SK-N-MC (cell line): ENCODE measurements around the gene HNRNPDL.

Experiments used
- DNase-seq: peaks from one replicate; pipeline ENCODE4 v3.0.0-alpha.2; 2011; ENCODE audit warnings: low read depth, low spot score
- H3K27ac ChIP-seq: fragments of 200-600 bp; sonication (generic); 2 replicates; pipeline ENCODE4 v1.5.1; 2016; ENCODE audit warnings: mixed run types
- H3K36me3 ChIP-seq: fragments of 200-600 bp; sonication (generic); 2 replicates; pipeline ENCODE4 v1.6.1; 2017; ENCODE audit warnings: antibody characterized with exemption, low read length, mixed read lengths; ENCODE audit not compliant: insufficient read depth
- H3K4me3 ChIP-seq: fragments of 200-600 bp; sonication (generic); 2 replicates; pipeline ENCODE4 v1.5.1; 2016
- H3K9ac ChIP-seq: fragments of 200-600 bp; sonication (generic); 2 replicates; pipeline ENCODE4 v1.8.0; 2017; ENCODE audit warnings: mixed run types, mixed read lengths; ENCODE audit not compliant: insufficient read length
- H3K9me3 ChIP-seq: fragments of 200-600 bp; sonication (generic); 2 replicates; pipeline ENCODE4 v1.6.1; 2017; ENCODE audit warnings: low read depth, mild to moderate bottlenecking, antibody characterized with exemption, low read length, moderate library complexity, mixed read lengths
- EZH2 ChIP-seq: fragments of 200-600 bp; sonication (generic); IDR thresholded peaks from one replicate; pipeline ENCODE4 v1.6.1; 2017; ENCODE audit warnings: antibody characterized with exemption
- FOXP2 ChIP-seq: optimal IDR thresholded peaks from 2 replicates; pipeline ENCODE3; 2011; ENCODE audit warnings: mild to moderate bottlenecking, moderate library complexity; ENCODE audit not compliant: insufficient read depth; ENCODE audit errors: extremely low read length, control extremely low read depth
- POLR2AphosphoS5 ChIP-seq: IDR thresholded peaks from 2 replicates; pipeline ENCODE4 v1.6.1; 2012; ENCODE audit warnings: mild to moderate bottlenecking, low read depth, low read length, borderline replicate concordance

HNRNPDL gene

DNA sequence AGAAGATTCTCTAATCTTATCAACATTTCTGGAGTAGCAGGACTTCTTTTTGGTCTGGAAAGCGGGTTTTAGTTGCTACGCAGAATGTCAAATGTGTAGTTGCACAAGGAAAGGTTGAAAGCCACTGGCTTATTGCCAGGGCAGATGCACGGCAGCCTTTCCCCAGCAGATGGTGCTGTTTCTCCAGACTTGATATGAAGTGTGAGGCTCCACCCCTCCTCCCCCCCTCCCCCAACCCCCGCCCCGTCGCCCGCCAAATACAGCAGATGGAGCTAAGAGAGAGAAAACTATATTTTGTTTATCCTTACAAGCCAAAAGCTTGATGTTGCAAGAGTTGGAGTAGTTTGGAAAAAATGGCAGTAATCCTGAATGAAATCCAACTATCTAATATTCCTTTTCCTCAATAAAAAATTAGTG, 32.2 kb upstream of the HNRNPDL start:
- H3K9me3 ChIP-seq, result no peaks in the 10 kb centered on the region
- H3K4me3 ChIP-seq, result no peak overlapping the region
- no peak overlapping the region for H3K9ac ChIP-seq
- peak; percentile 85 for DNase-seq
- TF ChIP-seq FOXP2, result peak; percentile 72
- TF ChIP-seq POLR2AphosphoS5, result peak; percentile 28; the same call in 1 of the 2 replicates
- no peak for TF ChIP-seq EZH2
- H3K36me3 ChIP-seq, result peaks cover 67% of the 10 kb centered on the region
- peak overlapping the region; percentile 61 for H3K27ac ChIP-seq

DNA sequence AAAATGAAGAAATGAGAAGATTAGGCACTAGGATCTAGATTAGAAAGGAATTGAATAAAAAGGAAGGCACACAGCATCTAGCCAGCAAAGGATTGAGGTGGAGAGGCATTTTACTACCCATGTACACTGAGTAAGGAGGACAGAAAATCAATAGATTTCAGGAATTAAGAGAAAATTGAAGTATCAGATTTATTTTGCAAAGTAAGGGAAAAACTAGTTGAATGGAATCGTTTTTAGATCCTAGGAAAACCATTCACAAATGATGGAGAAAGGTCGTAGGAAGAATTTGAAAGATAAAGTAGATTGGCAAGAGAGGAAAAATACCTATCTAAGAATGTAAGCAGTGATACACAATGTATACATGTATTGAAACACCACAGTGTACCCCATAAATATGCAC, 31.4 kb upstream of the HNRNPDL start:
- TF ChIP-seq EZH2 (no peak), FOXP2 (no peak), POLR2AphosphoS5 (no peak)
- Histone ChIP-seq H3K27ac (peak overlapping the region; percentile 61), H3K9ac (no peak overlapping the region), H3K4me3 (no peak overlapping the region), H3K36me3 (peaks cover 67% of the 10 kb centered on the region), H3K9me3 (no peaks in the 10 kb centered on the region)
- no peak for DNase-seq

DNA sequence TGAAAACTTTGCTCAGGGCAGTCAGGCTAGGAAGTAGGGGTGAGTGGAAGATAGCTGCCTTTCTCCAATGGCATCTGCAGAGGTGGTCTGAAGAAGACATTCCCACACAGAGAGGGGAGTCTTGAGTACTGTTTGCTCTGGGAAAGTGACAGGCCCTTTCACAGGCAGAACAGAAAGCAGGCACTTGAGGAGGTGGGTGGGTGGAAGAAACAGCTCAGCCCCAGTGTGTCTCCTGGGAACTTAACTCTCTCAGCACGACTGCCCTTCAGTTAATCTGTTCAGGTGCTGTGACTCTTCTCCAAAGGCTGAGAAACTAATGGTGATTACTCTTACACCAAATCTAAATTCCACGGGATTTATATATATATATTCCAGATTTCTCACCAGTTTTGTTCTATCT, 28.5 kb upstream of the HNRNPDL start:
- Histone ChIP-seq H3K36me3 (peaks cover 82% of the 10 kb centered on the region), H3K4me3 (no peak overlapping the region), H3K9me3 (no peaks in the 10 kb centered on the region), H3K27ac (no peak overlapping the region), H3K9ac (no peak overlapping the region)
- DNase-seq, result no peak
- no peak for TF ChIP-seq FOXP2
- no peak for TF ChIP-seq EZH2
- TF ChIP-seq POLR2AphosphoS5, result no peak

DNA sequence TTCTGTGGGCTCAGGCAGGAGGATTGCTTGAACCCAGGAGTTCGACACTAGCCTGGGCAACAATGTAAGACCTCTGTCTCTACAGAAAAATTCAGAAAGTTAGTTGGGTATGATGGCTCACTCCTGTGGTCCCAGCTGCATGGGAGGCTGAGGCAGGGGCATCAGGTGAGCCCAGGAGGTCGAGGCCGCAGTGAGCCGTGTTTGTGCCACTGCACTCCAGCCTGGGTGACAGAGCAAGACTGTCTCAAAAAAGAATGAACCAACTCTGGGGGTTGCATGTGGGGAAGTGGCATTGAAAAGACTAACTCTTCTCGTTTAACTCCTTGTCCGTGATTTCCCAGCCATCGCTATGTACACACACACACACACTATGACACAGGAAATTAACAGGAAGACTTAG, 27.0 kb upstream of the HNRNPDL start:
- no peak for DNase-seq
- Histone ChIP-seq H3K36me3 (peaks cover 84% of the 10 kb centered on the region), H3K4me3 (no peak overlapping the region), H3K9ac (no peak overlapping the region), H3K27ac (no peak overlapping the region), H3K9me3 (no peaks in the 10 kb centered on the region)
- TF ChIP-seq EZH2, result no peak
- no peak for TF ChIP-seq POLR2AphosphoS5
- TF ChIP-seq FOXP2, result no peak

DNA sequence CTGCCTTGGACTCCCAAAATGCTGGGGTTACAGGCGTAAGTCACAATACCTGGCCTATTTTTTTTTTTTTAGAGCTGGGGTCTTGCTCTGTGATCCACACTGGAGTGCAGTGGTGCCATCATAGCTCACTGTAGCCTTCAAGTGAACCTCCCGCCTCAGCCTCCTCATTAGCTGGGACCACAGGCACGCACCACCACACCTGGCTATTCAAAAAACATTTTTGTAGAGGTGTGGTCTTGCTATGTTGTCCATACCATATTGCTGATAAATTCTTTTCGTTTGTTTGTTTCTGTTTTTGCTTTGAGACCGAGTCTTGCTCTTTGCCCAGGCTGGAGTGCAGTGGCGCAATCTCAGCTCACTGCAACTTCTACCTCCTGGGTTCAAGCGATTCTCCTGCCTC, 21.8 kb upstream of the HNRNPDL start:
- no peak for DNase-seq
- no peaks in the 10 kb centered on the region for H3K9me3 ChIP-seq
- no peak overlapping the region for H3K27ac ChIP-seq
- H3K4me3 ChIP-seq, result no peak overlapping the region
- TF ChIP-seq EZH2 (no peak), POLR2AphosphoS5 (no peak), FOXP2 (no peak)
- H3K36me3 ChIP-seq, result peaks cover 85% of the 10 kb centered on the region
- no peak overlapping the region for H3K9ac ChIP-seq

DNA sequence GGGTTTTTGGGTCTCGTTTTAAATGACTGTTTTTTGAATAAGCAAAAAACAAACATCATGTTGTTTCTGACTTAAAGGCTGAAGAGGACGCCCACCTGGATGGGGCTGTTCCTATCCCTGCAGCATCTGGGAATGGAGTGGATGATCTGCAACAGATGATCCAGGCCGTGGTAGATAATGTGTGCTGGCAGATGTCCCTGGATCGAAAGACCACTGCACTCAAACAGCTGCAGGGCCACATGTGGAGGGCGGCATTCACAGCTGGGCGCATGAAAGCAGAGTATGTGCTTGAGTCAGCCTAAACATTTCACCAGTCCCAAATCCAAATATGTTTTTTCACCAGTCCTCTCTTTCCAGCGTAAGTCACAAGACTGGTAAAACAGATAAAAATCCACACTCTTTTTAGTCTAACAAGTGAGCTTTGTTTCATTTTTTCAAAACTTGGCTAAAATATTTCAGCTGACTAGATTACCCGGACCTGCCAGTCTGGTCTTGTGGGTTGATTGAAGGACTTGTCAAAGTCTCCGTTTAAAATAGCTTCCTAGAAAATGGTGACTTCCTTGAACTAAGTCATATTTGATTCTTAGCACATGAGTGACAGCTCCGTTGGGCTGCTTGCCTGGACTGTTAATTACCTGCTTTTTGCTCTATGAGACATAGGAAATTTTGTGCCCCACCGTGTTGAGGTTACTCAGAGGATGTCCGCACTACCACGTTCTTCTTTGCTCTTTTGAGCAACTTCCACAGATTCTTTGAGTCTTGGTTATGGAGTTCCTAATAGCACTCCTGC, 20.9 kb upstream of the HNRNPDL start:
- Histone ChIP-seq H3K36me3 (peaks cover 77% of the 10 kb centered on the region), H3K4me3 (no peak overlapping the region), H3K9me3 (no peaks in the 10 kb centered on the region), H3K27ac (no peak overlapping the region), H3K9ac (no peak overlapping the region)
- no peak for DNase-seq
- TF ChIP-seq EZH2 (no peak), POLR2AphosphoS5 (no peak), FOXP2 (no peak)

DNA sequence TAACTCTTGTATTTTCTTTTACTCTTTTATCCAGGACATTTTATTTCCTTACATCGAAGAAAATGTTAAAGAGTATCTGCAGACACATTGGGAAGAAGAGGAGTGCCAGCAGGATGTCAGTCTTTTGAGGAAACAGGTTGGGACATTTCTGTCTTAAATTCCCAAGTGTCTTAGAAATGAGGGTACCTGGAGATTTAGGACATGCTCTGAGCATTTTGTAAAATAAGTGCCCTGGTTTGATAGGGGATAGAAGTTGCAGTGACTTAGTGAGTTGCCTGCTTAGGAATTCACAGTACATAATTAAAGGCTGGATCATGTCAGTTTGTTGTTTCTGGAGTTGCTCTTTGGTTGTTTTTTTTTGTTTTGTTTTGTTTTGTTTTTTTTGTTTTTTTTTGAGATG, 17.6 kb upstream of the HNRNPDL start:
- TF ChIP-seq FOXP2 (no peak), EZH2 (no peak), POLR2AphosphoS5 (no peak)
- no peak overlapping the region for H3K27ac ChIP-seq
- H3K4me3 ChIP-seq, result no peak overlapping the region
- H3K36me3 ChIP-seq, result peaks cover 60% of the 10 kb centered on the region
- H3K9me3 ChIP-seq, result no peaks in the 10 kb centered on the region
- no peak for DNase-seq
- no peak overlapping the region for H3K9ac ChIP-seq

DNA sequence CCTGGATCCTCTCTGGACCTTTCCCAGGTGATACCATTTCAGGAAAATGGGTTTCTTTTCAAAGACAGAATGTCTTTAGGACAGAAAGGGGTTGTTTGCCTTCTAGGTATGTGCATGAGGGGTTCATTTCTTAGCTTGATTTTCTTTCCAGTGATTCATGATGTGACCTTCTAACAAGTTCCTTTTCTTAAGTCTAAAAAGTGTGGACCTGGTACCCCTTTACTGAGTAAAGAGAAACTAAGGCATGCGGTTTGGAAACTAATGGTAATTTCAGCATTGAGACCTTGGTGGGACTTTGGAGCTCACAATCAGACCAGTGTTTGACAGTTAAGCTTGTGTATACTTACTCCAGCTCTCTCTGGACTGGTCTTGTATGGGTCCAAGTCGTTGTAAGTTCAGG, 8.8 kb upstream of the HNRNPDL start:
- no peak for TF ChIP-seq FOXP2
- no peak for DNase-seq
- no peak overlapping the region for H3K4me3 ChIP-seq
- no peak overlapping the region for H3K9ac ChIP-seq
- no peak overlapping the region for H3K27ac ChIP-seq
- no peaks in the 10 kb centered on the region for H3K9me3 ChIP-seq
- H3K36me3 ChIP-seq, result peaks cover 66% of the 10 kb centered on the region
